ENCODE measurements around the gene OXNAD1. TPM values are rescaled to one million over a fixed set of nuclear protein-coding genes. Genes with fewer than 3 reads are reported as not detected.

OXNAD1 gene
- total RNA-seq, 1 donor from 2014 or later, result 18.5 TPM

DNA sequence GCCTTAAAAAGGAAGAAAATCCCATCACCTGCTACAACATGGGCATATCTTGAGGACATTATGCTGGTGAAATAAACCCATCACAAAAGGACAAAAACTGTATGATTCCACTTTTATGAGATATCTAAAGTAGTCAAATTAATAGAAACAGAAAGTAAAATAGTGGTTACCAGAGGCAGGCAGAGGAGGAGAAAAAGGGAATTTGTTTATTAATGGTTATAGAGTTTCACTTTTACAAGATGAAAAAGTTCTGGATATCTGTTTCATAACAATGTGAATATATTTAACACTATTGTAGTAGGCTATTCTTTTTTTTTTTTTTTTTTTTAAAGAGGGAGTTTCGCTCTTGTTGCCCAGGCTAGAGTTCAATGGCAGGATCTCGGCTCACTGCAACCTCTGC is 40.7 kb upstream of the OXNAD1 start:
- no peak overlapping the region for H3K4me3 Mint-ChIP-seq (ENCODE audit: low read depth)
- TF ChIP-seq, protein P1, sequence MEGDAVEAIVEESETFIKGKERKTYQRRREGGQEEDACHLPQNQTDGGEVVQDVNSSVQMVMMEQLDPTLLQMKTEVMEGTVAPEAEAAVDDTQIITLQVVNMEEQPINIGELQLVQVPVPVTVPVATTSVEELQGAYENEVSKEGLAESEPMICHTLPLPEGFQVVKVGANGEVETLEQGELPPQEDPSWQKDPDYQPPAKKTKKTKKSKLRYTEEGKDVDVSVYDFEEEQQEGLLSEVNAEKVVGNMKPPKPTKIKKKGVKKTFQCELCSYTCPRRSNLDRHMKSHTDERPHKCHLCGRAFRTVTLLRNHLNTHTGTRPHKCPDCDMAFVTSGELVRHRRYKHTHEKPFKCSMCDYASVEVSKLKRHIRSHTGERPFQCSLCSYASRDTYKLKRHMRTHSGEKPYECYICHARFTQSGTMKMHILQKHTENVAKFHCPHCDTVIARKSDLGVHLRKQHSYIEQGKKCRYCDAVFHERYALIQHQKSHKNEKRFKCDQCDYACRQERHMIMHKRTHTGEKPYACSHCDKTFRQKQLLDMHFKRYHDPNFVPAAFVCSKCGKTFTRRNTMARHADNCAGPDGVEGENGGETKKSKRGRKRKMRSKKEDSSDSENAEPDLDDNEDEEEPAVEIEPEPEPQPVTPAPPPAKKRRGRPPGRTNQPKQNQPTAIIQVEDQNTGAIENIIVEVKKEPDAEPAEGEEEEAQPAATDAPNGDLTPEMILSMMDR (IDR thresholded peaks at IDR 0.05; ENCODE audit: unreplicated experiment), result no peak
- DNase-seq (ENCODE audit: low spot score, unreplicated experiment), result no peak
- no peaks in the 10 kb centered on the region for H3K36me3 Mint-ChIP-seq (ENCODE audit: insufficient read depth)
- no peaks in the 10 kb centered on the region for H3K9me3 Mint-ChIP-seq (ENCODE audit: low read depth)
- no peaks in the 10 kb centered on the region for H3K4me1 Mint-ChIP-seq (ENCODE audit: low read depth)
- peaks cover 4% of the 10 kb centered on the region for H3K27me3 Mint-ChIP-seq
- H3K27ac Mint-ChIP-seq, result no peak overlapping the region

- Mint-ChIP-seq H3K27me3 (no peaks in the 10 kb centered on the region), H3K27ac (no peak overlapping the region), H3K36me3 (ENCODE audit: insufficient read depth) (no peaks in the 10 kb centered on the region), H3K4me3 (ENCODE audit: low read depth) (no peak overlapping the region), H3K9me3 (ENCODE audit: low read depth) (no peaks in the 10 kb centered on the region), H3K4me1 (ENCODE audit: low read depth) (no peaks in the 10 kb centered on the region)
- TF ChIP-seq, protein P1 (IDR thresholded peaks at IDR 0.05; ENCODE audit: unreplicated experiment), result no peak
- DNase-seq (ENCODE audit: low spot score, unreplicated experiment), result no peak
Measured at GRCh38 chr3:16227566-16227965, 37.4 kb upstream of the OXNAD1 start.

GRCh38 chr3:16229681-16230080 is 35.3 kb upstream of the OXNAD1 start:
- Mint-ChIP-seq H3K27ac (no peak overlapping the region), H3K9me3 (ENCODE audit: low read depth) (no peaks in the 10 kb centered on the region), H3K36me3 (ENCODE audit: insufficient read depth) (no peaks in the 10 kb centered on the region), H3K4me3 (ENCODE audit: low read depth) (no peak overlapping the region), H3K27me3 (no peaks in the 10 kb centered on the region), H3K4me1 (ENCODE audit: low read depth) (no peaks in the 10 kb centered on the region)
- no peak for DNase-seq (ENCODE audit: low spot score, unreplicated experiment)
- TF ChIP-seq, protein P1 (IDR thresholded peaks at IDR 0.05; ENCODE audit: unreplicated experiment), result no peak

- TF ChIP-seq, protein P1 (IDR thresholded peaks at IDR 0.05; ENCODE audit: unreplicated experiment), result no peak
- Mint-ChIP-seq H3K27me3 (no peaks in the 10 kb centered on the region), H3K27ac (no peak overlapping the region)
Measured at GRCh38 chr3:16231983-16232382, 33.0 kb upstream of the OXNAD1 start.

DNA sequence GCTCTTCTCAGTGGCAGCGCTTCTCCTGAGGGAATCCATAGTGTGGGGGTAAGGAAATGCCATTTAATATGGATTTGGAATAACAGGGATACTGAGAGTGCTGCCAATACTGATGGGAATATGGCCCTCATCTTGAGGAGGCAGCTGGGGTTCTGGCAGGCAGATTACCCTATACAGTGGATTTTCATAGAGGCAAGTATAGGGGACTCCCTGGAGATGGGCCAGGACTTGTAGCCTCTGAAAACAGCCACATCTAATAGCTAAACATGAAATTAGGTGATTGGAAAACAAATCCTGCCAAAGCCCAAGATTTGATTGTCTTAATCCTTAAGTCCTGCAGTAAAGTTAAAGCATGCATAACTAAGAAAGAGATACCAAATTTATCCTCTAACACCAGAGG is 31.2 kb upstream of the OXNAD1 start:
- Mint-ChIP-seq H3K9me3 (ENCODE audit: low read depth) (no peaks in the 10 kb centered on the region), H3K27me3 (no peaks in the 10 kb centered on the region), H3K36me3 (ENCODE audit: insufficient read depth) (no peaks in the 10 kb centered on the region), H3K4me3 (ENCODE audit: low read depth) (no peak overlapping the region), H3K27ac (no peak overlapping the region), H3K4me1 (ENCODE audit: low read depth) (no peaks in the 10 kb centered on the region)
- TF ChIP-seq, protein P1 (IDR thresholded peaks at IDR 0.05; ENCODE audit: unreplicated experiment), result no peak
- no peak for DNase-seq (ENCODE audit: low spot score, unreplicated experiment)

More at GRCh38 chr3:16231983-16232382, 33.0 kb upstream of the OXNAD1 start:
- DNase-seq (ENCODE audit: low spot score, unreplicated experiment), result no peak
- Mint-ChIP-seq H3K36me3 (ENCODE audit: insufficient read depth) (no peaks in the 10 kb centered on the region), H3K9me3 (ENCODE audit: low read depth) (no peaks in the 10 kb centered on the region), H3K4me3 (ENCODE audit: low read depth) (no peak overlapping the region), H3K4me1 (ENCODE audit: low read depth) (no peaks in the 10 kb centered on the region)
